IPS-20b (cell line): ENCODE results near the gene CENPS.
"Not testable (repeated sequence)": the region's sequence is repeated elsewhere in the genome, so short reads cannot be mapped to it uniquely, and the experiment has no call there.

Experiments used
- H3K27ac ChIP-seq: one replicate; pipeline ENCODE4 v1.5.1; 2013; ENCODE audit warnings: low read length
- H3K27me3 ChIP-seq: 2 replicates; pipeline ENCODE4 v1.6.1; 2013; ENCODE audit warnings: mild to moderate bottlenecking, low read length, inconsistent platforms; ENCODE audit not compliant: insufficient read depth
- H3K36me3 ChIP-seq: 2 replicates; pipeline ENCODE4 v1.6.1; 2013; ENCODE audit warnings: low read depth, mild to moderate bottlenecking, inconsistent platforms, low read length, moderate library complexity; ENCODE audit not compliant: insufficient read depth
- H3K4me1 ChIP-seq: 2 replicates; pipeline ENCODE4 v1.6.1; 2013; ENCODE audit warnings: mild to moderate bottlenecking, control low read depth, inconsistent platforms, low read length, moderate library complexity; ENCODE audit not compliant: insufficient read depth
- H3K4me3 ChIP-seq: 2 replicates; pipeline ENCODE4 v1.5.1; 2013; ENCODE audit warnings: mild to moderate bottlenecking, low read length, inconsistent platforms
- H3K9ac ChIP-seq: 2 replicates; pipeline ENCODE4 v1.6.1; 2013; ENCODE audit warnings: low read depth, mild to moderate bottlenecking, inconsistent platforms, low read length, moderate library complexity
- H3K9me3 ChIP-seq: 2 replicates; pipeline ENCODE4 v1.6.1; 2013; ENCODE audit warnings: mild to moderate bottlenecking, low read depth, low read length, inconsistent platforms; ENCODE audit not compliant: insufficient read depth

Gene CENPS

DNA sequence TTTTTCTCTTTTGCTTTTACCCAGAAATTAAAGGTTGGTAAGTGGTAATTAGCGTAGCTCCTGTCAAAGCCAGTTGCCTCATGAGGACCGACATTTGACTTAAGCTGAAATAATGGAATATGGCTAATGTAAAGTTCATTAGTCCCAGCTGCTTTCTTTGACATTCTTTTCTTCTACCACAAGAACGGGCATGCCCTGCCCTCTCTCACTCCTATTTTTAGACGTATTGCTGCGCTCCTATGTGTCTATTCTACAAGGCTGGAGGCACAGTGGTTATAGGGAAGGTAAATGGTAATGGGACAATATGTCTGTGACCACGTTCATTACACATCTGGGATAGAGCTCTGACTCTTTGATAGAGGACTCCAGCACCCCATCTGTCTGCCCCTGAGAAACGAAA is 26.4 kb downstream of the CENPS start:
- H3K9me3 ChIP-seq = no peaks in the 10 kb centered on the region
- H3K27me3 ChIP-seq = no peaks in the 10 kb centered on the region
- no peak overlapping the region for H3K27ac ChIP-seq
- no peak overlapping the region for H3K9ac ChIP-seq
- H3K4me3 ChIP-seq = no peak overlapping the region
- H3K4me1 ChIP-seq = peaks cover 1% of the 10 kb centered on the region; the same call in 1 of the 2 replicates
- H3K36me3 ChIP-seq = peaks cover 30% of the 10 kb centered on the region

DNA sequence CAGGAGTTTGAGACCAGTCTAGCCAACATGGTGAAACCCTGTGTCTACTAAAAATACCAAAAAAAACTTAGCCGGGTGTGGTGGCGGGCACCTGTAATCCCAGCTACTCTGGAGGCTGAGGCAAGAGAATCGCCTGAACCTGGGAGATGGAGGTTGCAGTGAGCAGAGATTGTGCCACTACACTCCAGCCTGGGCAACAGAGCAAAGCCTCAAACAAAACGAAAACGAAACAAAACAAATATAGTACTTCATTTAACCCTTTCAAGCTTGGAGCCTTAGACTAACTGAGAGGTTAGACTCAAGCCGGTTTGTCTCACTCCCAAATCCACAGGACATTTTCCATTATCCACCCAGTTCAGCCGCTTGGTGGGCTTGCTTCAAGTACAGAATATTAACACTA is 27.2 kb downstream of the CENPS start:
- peaks cover 34% of the 10 kb centered on the region for H3K36me3 ChIP-seq
- H3K9me3 ChIP-seq, H3K27ac ChIP-seq, H3K4me3 ChIP-seq, H3K27me3 ChIP-seq, H3K4me1 ChIP-seq, H3K9ac ChIP-seq: not testable (repeated sequence)

DNA sequence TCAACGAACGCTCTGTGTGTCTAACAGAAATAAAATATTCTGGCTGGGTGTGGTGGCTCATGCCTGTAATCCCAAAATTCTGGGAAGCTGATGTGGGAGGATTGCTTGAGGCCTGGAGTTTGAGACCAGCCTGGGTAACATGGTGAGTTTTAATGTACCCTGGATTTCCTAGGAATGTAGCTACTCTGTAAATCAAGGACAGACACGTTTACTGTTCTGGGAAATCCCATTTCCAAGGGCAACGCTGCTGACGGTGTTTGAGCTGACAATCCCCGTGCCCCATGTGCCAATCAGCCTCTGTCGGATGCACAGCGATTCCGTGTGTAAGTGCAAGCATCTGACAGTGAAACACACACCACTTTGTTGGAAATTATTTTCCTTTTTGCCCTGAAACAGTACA is 27.6 kb downstream of the CENPS start:
- Histone ChIP-seq H3K9ac (no peak overlapping the region), H3K4me3 (no peak overlapping the region), H3K27ac (no peak overlapping the region), H3K9me3 (no peaks in the 10 kb centered on the region), H3K4me1 (no peaks in the 10 kb centered on the region), H3K27me3 (no peaks in the 10 kb centered on the region), H3K36me3 (peaks cover 38% of the 10 kb centered on the region)

DNA sequence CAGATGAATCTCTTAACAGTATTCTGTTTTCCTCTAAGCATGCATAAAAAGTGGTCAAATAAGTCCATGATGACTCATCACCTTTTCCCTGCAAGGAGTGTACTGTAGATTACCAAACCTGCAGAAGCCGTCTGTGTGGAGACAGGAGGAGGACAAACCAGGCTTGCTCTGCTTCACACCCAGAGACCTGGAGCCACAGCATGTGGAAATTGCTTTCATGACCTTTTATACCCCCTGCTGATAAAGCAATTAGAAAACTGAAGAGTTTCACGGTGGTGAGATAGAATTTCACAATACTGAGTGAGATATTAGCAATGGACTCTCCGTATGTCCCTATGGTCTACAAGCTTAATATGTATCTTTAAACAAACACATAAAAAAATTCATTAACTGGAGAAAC is 29.0 kb downstream of the CENPS start:
- Histone ChIP-seq H3K4me3 (no peak overlapping the region), H3K27me3 (no peaks in the 10 kb centered on the region), H3K4me1 (no peaks in the 10 kb centered on the region), H3K9me3 (no peaks in the 10 kb centered on the region), H3K9ac (no peak overlapping the region), H3K36me3 (peaks cover 50% of the 10 kb centered on the region), H3K27ac (no peak overlapping the region)

DNA sequence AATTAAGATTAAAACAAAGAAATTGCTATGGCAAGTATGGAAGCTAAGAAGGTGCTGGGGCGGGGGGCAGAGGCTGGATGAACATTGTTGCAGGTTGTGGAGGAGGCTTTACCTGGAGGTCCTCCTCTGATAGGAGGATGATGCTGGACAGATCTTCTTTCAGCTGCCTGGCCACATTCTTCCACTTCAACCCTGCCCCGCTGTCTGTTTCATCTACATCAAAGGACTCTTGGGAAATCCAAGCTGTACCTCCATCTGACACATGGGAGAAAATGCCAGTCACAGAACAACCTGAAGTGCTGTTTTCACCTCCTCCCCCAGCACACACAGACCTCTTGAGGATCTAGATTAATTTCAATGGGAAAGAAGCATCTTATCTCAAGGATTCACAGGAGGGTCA is 36.8 kb downstream of the CENPS start:
- Histone ChIP-seq H3K9ac (no peak overlapping the region), H3K27ac (no peak overlapping the region), H3K27me3 (no peaks in the 10 kb centered on the region), H3K36me3 (peaks cover 72% of the 10 kb centered on the region), H3K9me3 (no peaks in the 10 kb centered on the region), H3K4me3 (no peak overlapping the region), H3K4me1 (0 out of 2 replicates have a peak, but pooled peaks cover 3% of the 10 kb centered on the region)

DNA sequence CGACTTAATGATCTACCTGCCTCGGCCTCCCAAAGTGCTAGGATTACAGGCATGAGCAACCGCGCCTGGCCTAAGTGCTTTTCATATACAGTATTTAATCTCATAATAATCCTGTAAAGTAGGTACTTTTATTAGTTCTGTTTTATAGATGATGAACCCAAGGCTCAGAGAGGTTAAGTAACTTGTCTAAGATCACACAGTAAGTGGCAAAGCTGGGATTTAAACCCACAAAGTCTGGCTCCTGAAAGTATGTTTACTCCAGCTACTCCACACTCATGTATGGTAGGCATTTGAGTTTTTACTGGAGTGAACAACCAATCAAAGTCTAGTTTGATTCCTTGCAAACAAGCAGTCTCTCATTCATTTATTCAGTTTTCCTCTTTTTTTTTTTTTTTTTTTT is 39.8 kb downstream of the CENPS start:
- Histone ChIP-seq H3K4me3 (no peak overlapping the region), H3K4me1 (peaks cover 3% of the 10 kb centered on the region; the same call in 1 of the 2 replicates), H3K27ac (no peak overlapping the region), H3K9me3 (no peaks in the 10 kb centered on the region), H3K9ac (no peak overlapping the region), H3K27me3 (no peaks in the 10 kb centered on the region), H3K36me3 (peaks cover 44% of the 10 kb centered on the region)

DNA sequence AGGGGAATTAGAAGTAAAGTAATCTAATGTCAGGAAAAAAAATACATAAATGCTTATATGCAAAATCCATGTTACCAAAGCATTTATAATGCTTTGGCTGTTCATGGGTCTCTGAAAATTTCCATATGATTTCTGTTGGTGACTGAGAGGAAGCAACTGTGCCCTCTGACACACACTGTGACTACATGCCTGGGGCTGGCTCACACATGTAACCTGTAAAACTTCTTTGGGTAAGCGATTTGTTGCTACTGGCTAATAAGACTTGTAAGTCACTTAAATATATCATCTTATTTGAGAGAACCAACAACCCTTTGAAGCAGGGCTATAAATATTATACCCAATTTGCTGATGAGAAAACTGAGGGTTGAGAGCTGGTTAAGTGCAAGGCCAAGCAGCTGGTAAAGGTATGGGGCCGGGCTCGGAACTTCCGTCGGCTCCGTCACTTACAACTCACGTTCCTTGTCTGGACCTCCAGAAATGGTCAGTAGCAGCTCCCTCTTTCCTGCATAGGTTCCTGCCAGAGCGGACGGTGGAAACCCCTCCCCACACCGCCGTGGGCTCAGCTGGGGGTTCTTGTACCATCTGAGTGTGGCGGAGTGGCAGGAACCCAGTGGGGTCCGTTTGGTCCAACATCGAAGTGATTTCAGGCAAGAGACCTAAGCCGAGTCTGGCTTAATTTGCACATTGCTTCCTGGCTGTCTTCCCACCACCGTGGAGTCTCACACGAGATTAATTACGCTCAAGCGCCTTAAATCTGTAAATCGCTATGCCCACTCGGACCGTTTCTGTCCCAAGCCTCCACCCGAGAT is 41.4 kb downstream of the CENPS start:
- Histone ChIP-seq H3K9ac (peak overlapping the region; percentile 88), H3K9me3 (no peaks in the 10 kb centered on the region), H3K36me3 (peaks cover 29% of the 10 kb centered on the region), H3K4me1 (peaks cover 7% of the 10 kb centered on the region; the same call in 1 of the 2 replicates), H3K27ac (no peak overlapping the region), H3K27me3 (no peaks in the 10 kb centered on the region), H3K4me3 (peak overlapping the region; percentile 93)

DNA sequence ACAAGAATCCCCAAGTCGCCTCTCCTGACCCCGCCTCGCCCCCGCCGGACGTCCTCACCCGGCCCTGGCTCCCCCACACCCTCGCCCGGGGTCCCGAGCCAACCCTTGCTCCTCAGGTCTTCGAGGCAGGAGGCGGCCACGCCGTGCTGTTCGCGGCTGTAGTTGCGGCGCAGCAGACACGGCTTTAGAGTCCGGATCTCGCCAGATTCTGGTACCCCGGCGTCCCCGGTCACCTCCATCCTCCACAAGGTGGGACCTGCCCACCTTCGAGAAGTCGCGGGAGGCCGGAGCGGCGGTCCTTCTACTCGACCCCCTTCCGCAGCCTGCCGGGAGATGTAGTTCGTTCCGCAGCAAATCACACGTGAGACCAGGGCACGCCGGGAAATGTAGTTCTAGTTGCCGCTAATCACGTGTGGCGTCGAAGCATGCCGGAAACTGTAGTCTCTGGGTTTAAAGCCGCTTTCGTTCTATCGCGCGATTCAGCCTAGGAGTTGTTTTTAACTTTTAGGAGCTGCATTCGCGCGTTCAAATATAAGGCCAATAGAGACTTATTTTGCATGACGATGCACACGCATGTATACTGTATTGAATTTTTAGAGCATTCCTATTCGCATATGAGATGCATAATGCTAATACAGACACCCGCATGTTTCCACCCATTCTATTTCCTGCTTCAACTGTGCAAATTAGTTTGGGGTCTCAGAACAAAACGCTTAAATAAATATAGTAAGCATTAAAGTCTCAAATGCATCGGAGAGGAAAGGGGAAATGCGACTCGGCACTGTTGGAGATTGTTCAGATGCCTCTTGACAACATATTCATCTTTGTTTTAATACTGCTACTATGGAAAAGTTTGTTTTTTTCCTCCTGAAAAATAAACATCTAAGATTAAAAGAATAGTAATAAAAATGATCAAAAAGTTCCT is 42.2 kb downstream of the CENPS start, which contains the start of gene DFFA:
DFFA (minus strand) TSS at position 310 of the 925 bp plus-strand sequence; CDS start at position 239, 71 bp downstream.
- Histone ChIP-seq H3K9ac (peak within 1 kb of the TSS; percentile 88), H3K4me1 (peaks cover 7% of the 10 kb centered on the region; the same call in 1 of the 2 replicates), H3K27me3 (no peaks in the 10 kb centered on the region), H3K27ac (no peak within 1 kb of the TSS), H3K9me3 (no peaks in the 10 kb centered on the region), H3K4me3 (peak within 1 kb of the TSS; percentile 93), H3K36me3 (peaks cover 20% of the 10 kb centered on the region)

DNA sequence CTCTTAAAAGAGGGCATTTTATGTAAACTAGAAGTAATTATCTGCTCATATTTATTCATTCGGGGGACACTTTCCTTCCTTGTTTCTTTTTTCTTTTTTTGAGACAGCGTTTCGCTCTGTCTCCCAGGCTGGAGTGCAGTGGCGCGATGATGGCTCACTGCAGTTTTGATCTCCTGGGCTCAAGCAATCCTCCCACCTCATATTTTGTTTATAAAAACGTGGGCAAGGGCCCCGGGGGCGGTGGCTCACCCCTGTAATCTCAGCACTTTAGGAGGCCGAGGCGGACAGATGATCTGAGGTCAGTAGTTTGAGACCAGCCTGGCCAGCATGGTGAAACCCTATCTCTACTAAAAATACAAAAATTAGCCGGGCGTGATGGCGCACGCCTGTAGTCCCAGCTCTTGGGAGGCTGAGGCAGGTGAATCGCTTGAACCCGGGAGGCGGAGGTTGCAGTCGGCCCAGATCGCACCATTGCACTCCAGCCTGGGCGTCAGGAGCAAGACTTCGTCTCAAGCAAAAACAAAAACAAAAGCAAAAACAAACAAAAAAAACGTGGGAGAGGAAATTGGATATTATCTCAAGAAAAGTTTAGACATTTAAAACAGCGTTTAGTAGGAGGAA is 43.0 kb downstream of the CENPS start:
- no peak overlapping the region for H3K27ac ChIP-seq
- no peak overlapping the region for H3K9ac ChIP-seq

DNA sequence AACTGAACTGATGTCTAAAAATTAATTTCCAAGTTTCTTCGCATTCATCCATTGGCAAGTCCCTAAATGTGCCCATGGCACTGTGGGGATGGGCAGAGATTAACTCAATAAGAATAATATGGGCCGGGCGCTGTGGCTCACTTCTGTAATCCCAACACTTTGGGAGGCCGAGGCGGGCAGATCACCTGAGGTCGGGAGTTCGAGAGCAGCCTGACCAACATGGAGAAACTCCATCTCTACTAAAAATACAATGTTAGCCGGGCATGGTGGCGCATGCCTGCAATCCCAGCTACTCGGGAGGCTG is 44.0 kb downstream of the CENPS start:
- H3K4me3 ChIP-seq = peak overlapping the region; percentile 89; the same call in 1 of the 2 replicates
- H3K9ac ChIP-seq, H3K36me3 ChIP-seq, H3K9me3 ChIP-seq, H3K4me1 ChIP-seq, H3K27me3 ChIP-seq, H3K27ac ChIP-seq: not testable (repeated sequence)

More for the DNA sequence above, 43.0 kb downstream of the CENPS start:
- Histone ChIP-seq H3K9me3 (no peaks in the 10 kb centered on the region), H3K36me3 (peaks cover 12% of the 10 kb centered on the region), H3K4me1 (peaks cover 7% of the 10 kb centered on the region; the same call in 1 of the 2 replicates), H3K4me3 (peak overlapping the region; percentile 93; the same call in 1 of the 2 replicates), H3K27me3 (no peaks in the 10 kb centered on the region)

DNA sequence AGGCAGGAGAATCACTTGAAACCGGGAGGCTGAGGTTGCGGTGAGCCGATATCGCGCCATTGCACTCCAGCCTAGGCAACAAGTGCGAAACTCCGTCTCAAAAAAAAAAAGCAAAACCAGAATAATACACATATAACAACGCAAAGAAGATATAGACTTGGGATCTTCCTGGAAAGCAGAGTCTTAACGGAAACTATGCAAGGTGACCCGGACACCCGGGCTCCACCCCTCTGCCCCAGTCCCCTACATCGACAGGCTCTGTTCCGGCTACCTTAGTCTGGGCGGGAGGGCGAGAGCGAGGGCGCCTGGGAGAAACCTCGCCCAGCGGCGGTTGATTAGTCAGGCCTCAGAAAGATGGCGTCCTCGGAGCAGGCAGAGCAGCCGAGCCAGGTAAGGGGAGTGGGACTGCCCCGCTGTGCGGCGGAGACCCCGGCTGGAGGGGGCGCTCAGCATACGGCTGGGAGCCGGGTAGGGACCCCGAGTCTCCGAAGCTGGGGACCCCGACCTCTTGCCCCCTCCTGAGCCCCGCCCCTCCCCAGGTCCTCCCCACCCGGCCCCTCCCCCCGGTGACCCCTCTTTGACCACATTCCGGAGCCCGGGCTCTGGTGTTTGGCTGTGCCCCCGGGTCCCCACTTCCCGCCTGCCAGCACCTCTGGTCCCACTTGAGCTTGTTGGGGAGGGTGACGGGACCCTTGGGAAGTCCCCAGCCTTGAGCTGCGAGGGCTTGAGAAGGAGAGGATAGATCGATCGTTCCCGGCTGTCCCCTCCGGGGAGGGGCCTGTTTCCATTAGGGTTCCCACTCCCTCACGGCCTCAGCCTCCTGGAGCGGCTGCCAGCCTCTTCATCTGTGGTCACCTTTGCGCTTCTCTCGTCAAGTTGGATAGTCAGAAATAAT is 44.6 kb downstream of the CENPS start, which contains the start of gene PEX14:
PEX14 (plus strand) TSS at position 338 of the 895 bp plus-strand sequence; CDS start at position 355, 17 bp downstream.
- H3K4me3 ChIP-seq = peak within 1 kb of the TSS; percentile 89
- H3K4me1 ChIP-seq = peaks cover 7% of the 10 kb centered on the region; the same call in 1 of the 2 replicates
- peak within 1 kb of the TSS; percentile 29 for H3K27ac ChIP-seq

More for the DNA sequence above, 44.6 kb downstream of the CENPS start, which contains the start of gene PEX14:
- no peaks in the 10 kb centered on the region for H3K27me3 ChIP-seq
- no peaks in the 10 kb centered on the region for H3K36me3 ChIP-seq
- H3K9me3 ChIP-seq = no peaks in the 10 kb centered on the region
- peak within 1 kb of the TSS; percentile 77 for H3K9ac ChIP-seq
